Psoas muscle (tissue), 8 donors: ENCODE results near the gene TBP. TPM values are rescaled to one million over a fixed set of nuclear protein-coding genes. Genes with fewer than 3 reads are reported as not detected.

Experiments used
- ATAC-seq, 4 donors: fragments of 200-7000 bp; cut with Tn5 transposase; one replicate each; pipeline ENCODE4 v1.9.1; 2020; ENCODE audit warnings: moderate library complexity in 3 of 4, mild to moderate bottlenecking in 2 of 4
- DNase-seq, 2 donors: peaks; one replicate each; pipeline ENCODE4 v3.0.0-alpha.2; 2020
- H3K27ac ChIP-seq: fragments of 200-600 bp; one replicate; pipeline ENCODE4 v1.8.0; 2022
- H3K27me3 ChIP-seq, 3 donors: fragments of 200-600 bp in 1 of 3; one replicate each; pipeline versions ENCODE4 v1.6.1 to v1.8.0; 2013 to 2022; ENCODE audit warnings: low read length in 2 of 3, mild to moderate bottlenecking in 2 of 3, moderate library complexity in 1 of 3; ENCODE audit not compliant: insufficient read depth in 3 of 3
- H3K36me3 ChIP-seq, 2 donors: fragments of 200-600 bp in 1 of 2; one replicate each; pipeline versions ENCODE4 v1.6.1 to v1.8.0; 2013 to 2022; ENCODE audit warnings: low read depth in 1 of 2, mild to moderate bottlenecking in 1 of 2, moderate library complexity in 1 of 2; ENCODE audit not compliant: insufficient read depth in 1 of 2
- H3K4me1 ChIP-seq: fragments of 200-600 bp; one replicate; pipeline ENCODE4 v1.8.0; 2022
- H3K4me3 ChIP-seq: fragments of 200-600 bp; one replicate; pipeline ENCODE4 v1.8.0; 2022; ENCODE audit warnings: mild to moderate bottlenecking
- H3K9me3 ChIP-seq: fragments of 200-600 bp; one replicate; pipeline ENCODE4 v1.8.0; 2022
- WGBS, 3 donors: extraction: QIAGEN DNeasy Blood & Tissue Kit; methylation state at CpG; one replicate each; pipeline versions ENCODE4 v1.1.6 to v1.1.7; 2013; 5-methylcytosine and 5-hydroxymethylcytosine counted together
- intact Hi-C, 2 donors: fragments of 100-400 bp; cut with DNase I; formaldehyde crosslinking; loops; one replicate each; pipeline versions ENCODE4 v1.11.0 to v1.14.2; 2022
- polyA plus RNA-seq, 3 donors: library from polyadenylated mRNA; stranded (reverse); fragments of 200-250 nt; gene quantifications; one replicate each; pipeline ENCODE4 v1.2.3, GENCODE V29; 2013
- total RNA-seq, 4 donors: library from RNA; stranded (reverse); fragmentation: NEBNext Ultra II Directional in 2 of 4; extraction: Animal tissue kit (Norgen Biotek cat#: 25700) in 2 of 4; gene quantifications; one replicate each; pipeline versions ENCODE4 v1.2.1 to v1.2.4, GENCODE V29; 2021 to 2023
- TF ChIP-seq, protein P1 (sequence below): fragments of 200-600 bp; IDR thresholded peaks from one replicate; pipeline ENCODE4 v1.8.0; 2022; ENCODE audit warnings: antibody characterized with exemption
- donor health status: healthy with polysubstance abuse.
- donor health status: DM: no; HTN: no; CAD: no; lungs with moderate emphysema.
- donor health status: Bipolar disorder and iron deficiency.
- donor health status: healthy.
- donor health status: DM: yes; HTN: yes; CAD: no.
- donor health status: DM: no; HTN: no; CAD: no.
- donor health status: DM: no; HTN: no; CAD: no.
- donor health status: DM: yes; HTN: yes; CAD: no.

Gene TBP
- total and polyA plus RNA-seq, 7 donors, result 6.9 to 20.0 (median 8.3) TPM

DNA sequence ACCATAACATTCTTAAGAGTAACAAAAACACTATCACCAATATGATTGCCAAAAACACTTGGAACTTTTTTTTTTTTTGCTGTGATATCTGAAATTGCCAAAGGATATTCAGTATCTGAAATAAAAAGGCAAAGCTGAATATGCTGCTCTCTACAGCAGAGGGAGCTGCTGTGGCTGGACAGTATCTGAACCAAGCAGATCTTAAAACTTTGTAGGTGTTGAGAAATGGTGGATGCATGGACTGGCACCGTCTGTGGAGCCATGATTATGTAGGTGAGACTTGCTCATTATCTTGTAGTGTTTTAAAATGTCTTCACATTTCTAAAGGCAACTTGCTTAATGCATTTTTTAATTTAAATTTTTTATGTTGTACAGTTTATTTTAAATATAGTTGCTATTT lies 21.1 kb downstream of the TBP start:
- H3K4me1 ChIP-seq, result no peaks in the 10 kb centered on the region
- H3K4me3 ChIP-seq, result no peak overlapping the region
- DNase-seq (no peak), ATAC-seq (no peak)
- no peak overlapping the region for H3K27ac ChIP-seq
- TF ChIP-seq, protein P1, sequence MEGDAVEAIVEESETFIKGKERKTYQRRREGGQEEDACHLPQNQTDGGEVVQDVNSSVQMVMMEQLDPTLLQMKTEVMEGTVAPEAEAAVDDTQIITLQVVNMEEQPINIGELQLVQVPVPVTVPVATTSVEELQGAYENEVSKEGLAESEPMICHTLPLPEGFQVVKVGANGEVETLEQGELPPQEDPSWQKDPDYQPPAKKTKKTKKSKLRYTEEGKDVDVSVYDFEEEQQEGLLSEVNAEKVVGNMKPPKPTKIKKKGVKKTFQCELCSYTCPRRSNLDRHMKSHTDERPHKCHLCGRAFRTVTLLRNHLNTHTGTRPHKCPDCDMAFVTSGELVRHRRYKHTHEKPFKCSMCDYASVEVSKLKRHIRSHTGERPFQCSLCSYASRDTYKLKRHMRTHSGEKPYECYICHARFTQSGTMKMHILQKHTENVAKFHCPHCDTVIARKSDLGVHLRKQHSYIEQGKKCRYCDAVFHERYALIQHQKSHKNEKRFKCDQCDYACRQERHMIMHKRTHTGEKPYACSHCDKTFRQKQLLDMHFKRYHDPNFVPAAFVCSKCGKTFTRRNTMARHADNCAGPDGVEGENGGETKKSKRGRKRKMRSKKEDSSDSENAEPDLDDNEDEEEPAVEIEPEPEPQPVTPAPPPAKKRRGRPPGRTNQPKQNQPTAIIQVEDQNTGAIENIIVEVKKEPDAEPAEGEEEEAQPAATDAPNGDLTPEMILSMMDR, result peak; percentile 4
- peaks cover 24 to 98% of the 10 kb centered on the region in 2 donors for H3K36me3 ChIP-seq
- H3K9me3 ChIP-seq, result no peaks in the 10 kb centered on the region
- 82 to 95% (median 92%) methylated on average over 1 of the region's 1 CpG for WGBS, 3 donors
- intact Hi-C loops, result no loop called here
- H3K27me3 ChIP-seq, result no peaks in the 10 kb centered on the region

DNA sequence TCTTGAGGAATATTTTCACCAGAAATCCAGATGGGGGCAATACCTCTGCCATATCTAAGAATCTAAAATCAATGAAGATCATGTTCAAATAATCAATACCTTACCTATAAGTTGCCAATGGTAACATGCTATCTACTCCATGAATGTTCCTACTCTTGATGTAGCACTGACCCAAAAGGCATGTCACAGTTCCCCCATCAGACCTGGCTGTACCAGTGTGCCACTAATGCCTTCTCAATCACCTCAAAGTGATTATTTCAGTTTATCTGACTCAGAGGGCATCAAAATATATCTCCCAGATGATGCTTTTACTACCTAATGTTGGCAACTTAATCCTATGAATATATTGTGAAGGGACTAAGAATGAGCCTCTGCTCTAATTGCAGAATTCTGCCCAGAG lies 24.7 kb downstream of the TBP start:
- Histone ChIP-seq H3K27ac (no peak overlapping the region), H3K27me3 (no peaks in the 10 kb centered on the region), H3K4me3 (no peak overlapping the region), H3K9me3 (no peaks in the 10 kb centered on the region), H3K4me1 (no peaks in the 10 kb centered on the region), H3K36me3 (peaks cover 19 to 94% of the 10 kb centered on the region in 2 donors)
- no peak for DNase-seq
- intact Hi-C loops, result no loop called here
- TF ChIP-seq, protein P1, result no peak
- ATAC-seq, result peak in 2 of 4 donors; percentile 47 to 65

DNA sequence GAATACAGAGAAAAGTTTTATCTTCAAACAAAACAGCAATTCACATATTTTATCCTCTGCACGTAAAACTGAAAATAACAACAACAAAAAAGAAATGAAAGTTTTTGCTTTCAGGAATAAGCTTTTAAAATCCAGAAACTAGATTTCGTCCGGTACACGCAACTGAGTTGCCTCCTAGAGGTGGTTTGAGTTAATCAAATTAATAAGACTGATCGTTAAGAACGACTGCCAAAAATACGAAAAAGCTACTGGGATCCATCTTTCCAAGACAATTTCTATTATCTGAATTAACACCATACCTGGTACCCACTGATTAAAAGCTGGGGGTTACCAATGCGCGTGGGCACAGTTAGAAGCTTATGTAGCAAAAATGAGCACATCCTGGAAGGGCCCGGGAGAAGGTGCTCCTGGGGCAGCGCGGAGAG lies 29.6 kb downstream of the TBP start:
- intact Hi-C loops, result loop anchor here in 1 of 2 donors (5.0 kb wide), 1 partner anchor 36 kb away; no protein-coding TSS in a partner anchor
- Histone ChIP-seq H3K4me1 (peaks cover 8% of the 10 kb centered on the region), H3K9me3 (no peaks in the 10 kb centered on the region), H3K27ac (peak overlapping the region; percentile 95), H3K27me3 (no peaks in the 10 kb centered on the region), H3K4me3 (peak overlapping the region; percentile 99), H3K36me3 (peaks cover 4 to 47% of the 10 kb centered on the region in 2 donors)
- ATAC-seq, result no peak
- WGBS, 3 donors, result 1 to 3% (median 1%) methylated on average over 12 of the region's 12 CpGs
- DNase-seq, result no peak
- TF ChIP-seq, protein P1, result no peak

DNA sequence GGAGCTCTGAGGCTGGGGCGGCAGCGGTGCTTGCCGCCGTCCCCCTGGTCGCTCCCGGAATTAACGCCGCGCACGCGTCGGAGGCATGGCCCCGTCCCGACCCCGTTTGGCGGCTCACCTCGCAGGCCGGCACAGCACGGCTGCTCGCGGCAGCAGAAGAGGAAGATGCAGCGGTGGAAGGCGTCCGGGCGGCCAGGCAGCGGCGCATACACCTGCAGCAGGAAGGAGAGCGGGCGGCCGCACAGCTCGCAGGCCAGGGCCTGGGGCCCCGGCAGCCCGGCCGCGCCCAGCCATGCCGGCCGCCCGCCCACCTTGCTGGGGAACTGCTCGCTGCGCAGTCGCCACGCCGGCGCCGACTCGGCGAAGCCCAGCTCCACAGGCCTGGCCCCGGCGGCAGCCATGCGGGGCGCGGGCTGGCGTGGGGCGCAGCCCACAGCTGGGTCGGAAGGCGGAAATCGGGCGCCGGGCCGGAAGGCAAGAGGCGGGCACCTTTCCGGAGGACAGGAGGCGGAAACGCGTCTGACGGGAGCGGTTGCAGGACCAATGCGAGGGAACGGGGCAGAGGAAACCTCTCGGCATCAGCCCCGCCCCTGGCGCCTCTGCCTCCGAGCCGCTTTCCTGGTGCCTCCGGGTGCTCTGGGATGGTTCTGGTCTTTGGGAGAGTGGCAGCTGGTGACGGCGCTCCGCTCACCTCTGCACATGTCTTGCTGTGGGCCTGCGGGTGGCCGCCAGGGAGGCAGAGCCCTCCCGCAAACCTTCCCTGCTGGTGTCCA lies 30.2 kb downstream of the TBP start, which contains the start of gene PDCD2:
PDCD2 (minus strand) TSS at position 457 of the 773 bp plus-strand sequence; CDS start at position 401, 56 bp downstream.
- 0% methylated on average over 65 to 81 of the region's 81 CpGs for WGBS, 3 donors

More for the DNA sequence above, 30.2 kb downstream of the TBP start, which contains the start of gene PDCD2:
- Histone ChIP-seq H3K27me3 (no peaks in the 10 kb centered on the region), H3K9me3 (no peaks in the 10 kb centered on the region), H3K27ac (peak within 1 kb of the TSS; percentile 95), H3K4me1 (peaks cover 8% of the 10 kb centered on the region), H3K36me3 (peaks cover 3 to 41% of the 10 kb centered on the region in 2 donors), H3K4me3 (peak within 1 kb of the TSS; percentile 99)
- DNase-seq, result peak; percentile 93 to 96
- intact Hi-C loops, result loop anchor here in 1 of 2 donors (5.0 kb wide), 1 partner anchor 37 kb away; no protein-coding TSS in a partner anchor
- ATAC-seq, result peak; percentile 97 to 98 (median 98)
- TF ChIP-seq, protein P1, result no peak
